Glutamatergic neuron (in vitro differentiated cells): ENCODE results near the gene EIF3A. TPM values are rescaled to one million over a fixed set of nuclear protein-coding genes. Genes with fewer than 3 reads are reported as not detected.
A peak's percentile ranks its signal among the peaks of the same experiment; 100 is the strongest.

Experiments
- DNase-seq: peaks from one replicate; pipeline ENCODE4 v3.0.0; 2022
- H3K27ac Mint-ChIP-seq: one replicate; pipeline ENCODE4 v1.8.0; 2020; ENCODE audit warnings: mild to moderate bottlenecking, mixed read lengths, inconsistent platforms; ENCODE audit not compliant: unreplicated experiment
- H3K27me3 Mint-ChIP-seq: one replicate; pipeline ENCODE4 v1.8.0; 2020; ENCODE audit warnings: mild to moderate bottlenecking, moderate library complexity, mixed read lengths, inconsistent platforms; ENCODE audit not compliant: unreplicated experiment
- H3K36me3 Mint-ChIP-seq: one replicate; pipeline ENCODE4 v1.8.0; 2020; ENCODE audit warnings: mild to moderate bottlenecking, mixed read lengths, inconsistent platforms; ENCODE audit not compliant: unreplicated experiment
- H3K4me1 Mint-ChIP-seq: one replicate; pipeline ENCODE4 v1.8.0; 2020; ENCODE audit warnings: mild to moderate bottlenecking, low read depth, mixed read lengths, inconsistent platforms; ENCODE audit not compliant: unreplicated experiment
- H3K4me3 Mint-ChIP-seq: one replicate; pipeline ENCODE4 v1.8.0; 2020; ENCODE audit warnings: mild to moderate bottlenecking, mixed read lengths, inconsistent platforms; ENCODE audit not compliant: unreplicated experiment
- H3K9me3 Mint-ChIP-seq: one replicate; pipeline ENCODE4 v1.8.0; 2020; ENCODE audit warnings: mild to moderate bottlenecking, moderate library complexity, mixed read lengths, inconsistent platforms; ENCODE audit not compliant: unreplicated experiment
- long read RNA-seq: library from polyadenylated mRNA; unstranded; transcript quantifications from one replicate; pipeline ENCODE4 v2.0.0, GENCODE V29; 2020; ENCODE audit not compliant: unreplicated experiment
- total RNA-seq: library from RNA; stranded (reverse); fragmentation: NEBNext Ultra II Directional; extraction: Animal tissue kit (Norgen Biotek cat#: 25700); gene quantifications from one replicate; pipeline ENCODE4 v1.2.1, GENCODE V29; 2021; ENCODE audit not compliant: unreplicated experiment
- TF ChIP-seq, protein P1 (sequence below): fragments of 200-600 bp; sonication (generic); IDR thresholded peaks from one replicate; pipeline ENCODE4 v1.5.0; 2021; ENCODE audit not compliant: partially characterized antibody, unreplicated experiment

The EIF3A gene
- 110 TPM for total RNA-seq
- long read RNA-seq, full-length matches to known transcripts = 2 of 28 reads
- long read RNA-seq, partial matches to known transcripts = 19 of 28 reads
- long read RNA-seq, other reads (novel, unspliced or antisense) = 7 of 28 reads

DNA sequence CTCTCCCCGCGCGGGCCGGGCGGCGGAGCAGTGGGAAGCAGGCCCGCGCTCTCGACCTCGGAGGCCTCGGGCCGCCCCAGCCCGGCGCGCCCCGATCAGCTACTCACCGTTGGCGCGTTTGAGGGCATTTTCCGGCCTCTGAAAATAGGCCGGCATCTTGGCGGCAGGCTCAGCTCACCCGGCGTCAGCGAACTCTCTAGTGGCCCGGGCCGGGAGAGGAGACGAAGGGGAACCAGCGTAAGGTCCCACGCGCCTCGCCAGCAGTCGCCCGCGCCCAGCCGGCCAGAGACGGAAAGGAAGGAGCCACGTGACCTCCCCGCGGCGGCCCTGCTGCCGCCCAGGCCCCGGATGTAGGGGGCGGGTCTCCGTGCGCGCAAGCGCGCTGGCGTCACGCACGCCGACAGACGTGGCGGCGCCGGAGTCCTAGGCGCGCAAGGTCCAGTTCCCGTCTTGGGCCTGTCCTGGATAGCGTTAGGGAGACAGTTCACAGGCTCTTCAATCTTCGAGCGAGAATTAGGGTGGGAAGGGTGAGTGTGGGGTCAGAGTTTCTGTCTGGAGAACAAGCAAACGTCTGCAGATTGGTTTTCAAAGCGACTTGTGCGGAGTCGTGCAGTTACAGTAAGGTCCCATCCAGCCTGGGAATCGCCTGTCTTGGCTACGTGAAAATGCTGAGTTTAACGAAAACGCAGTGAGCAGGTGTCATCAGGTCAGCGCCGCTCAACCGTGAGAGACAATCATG is at the start of gene EIF3A:
Gene EIF3A (minus strand): TSS at position 297 of the 739 bp plus-strand sequence. CDS start 141 bp downstream, at position 156.
- H3K27me3 Mint-ChIP-seq = peaks cover 12% of the 10 kb centered on the region
- H3K4me1 Mint-ChIP-seq = peaks cover 14% of the 10 kb centered on the region
- no peaks in the 10 kb centered on the region for H3K36me3 Mint-ChIP-seq
- peak within 1 kb of the TSS; percentile 100 for H3K4me3 Mint-ChIP-seq
- peak; percentile 93 for DNase-seq
- peak within 1 kb of the TSS; percentile 97 for H3K27ac Mint-ChIP-seq
- peaks cover 14% of the 10 kb centered on the region for H3K9me3 Mint-ChIP-seq
- TF ChIP-seq, protein P1, sequence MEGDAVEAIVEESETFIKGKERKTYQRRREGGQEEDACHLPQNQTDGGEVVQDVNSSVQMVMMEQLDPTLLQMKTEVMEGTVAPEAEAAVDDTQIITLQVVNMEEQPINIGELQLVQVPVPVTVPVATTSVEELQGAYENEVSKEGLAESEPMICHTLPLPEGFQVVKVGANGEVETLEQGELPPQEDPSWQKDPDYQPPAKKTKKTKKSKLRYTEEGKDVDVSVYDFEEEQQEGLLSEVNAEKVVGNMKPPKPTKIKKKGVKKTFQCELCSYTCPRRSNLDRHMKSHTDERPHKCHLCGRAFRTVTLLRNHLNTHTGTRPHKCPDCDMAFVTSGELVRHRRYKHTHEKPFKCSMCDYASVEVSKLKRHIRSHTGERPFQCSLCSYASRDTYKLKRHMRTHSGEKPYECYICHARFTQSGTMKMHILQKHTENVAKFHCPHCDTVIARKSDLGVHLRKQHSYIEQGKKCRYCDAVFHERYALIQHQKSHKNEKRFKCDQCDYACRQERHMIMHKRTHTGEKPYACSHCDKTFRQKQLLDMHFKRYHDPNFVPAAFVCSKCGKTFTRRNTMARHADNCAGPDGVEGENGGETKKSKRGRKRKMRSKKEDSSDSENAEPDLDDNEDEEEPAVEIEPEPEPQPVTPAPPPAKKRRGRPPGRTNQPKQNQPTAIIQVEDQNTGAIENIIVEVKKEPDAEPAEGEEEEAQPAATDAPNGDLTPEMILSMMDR = no peak

DNA sequence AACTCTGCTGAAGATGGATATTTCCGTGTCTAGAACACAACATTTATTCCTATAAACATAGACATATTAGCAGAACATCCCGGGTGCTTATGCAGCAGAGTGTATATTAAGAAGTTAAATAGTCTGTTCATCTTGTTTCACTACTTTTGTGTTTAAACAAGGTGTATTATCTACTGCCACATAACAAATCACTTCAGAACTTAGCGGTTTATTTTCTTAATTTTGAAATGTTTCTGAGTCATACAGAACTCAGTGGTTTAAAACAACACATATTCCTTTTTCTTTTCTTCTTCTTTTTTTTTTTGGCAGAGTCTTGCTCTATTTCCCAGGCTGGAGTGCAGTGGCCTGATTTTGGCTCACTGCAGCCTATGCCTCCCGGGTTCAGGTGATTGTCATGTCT is 49.1 kb upstream of the EIF3A start:
- no peaks in the 10 kb centered on the region for H3K9me3 Mint-ChIP-seq

DNA sequence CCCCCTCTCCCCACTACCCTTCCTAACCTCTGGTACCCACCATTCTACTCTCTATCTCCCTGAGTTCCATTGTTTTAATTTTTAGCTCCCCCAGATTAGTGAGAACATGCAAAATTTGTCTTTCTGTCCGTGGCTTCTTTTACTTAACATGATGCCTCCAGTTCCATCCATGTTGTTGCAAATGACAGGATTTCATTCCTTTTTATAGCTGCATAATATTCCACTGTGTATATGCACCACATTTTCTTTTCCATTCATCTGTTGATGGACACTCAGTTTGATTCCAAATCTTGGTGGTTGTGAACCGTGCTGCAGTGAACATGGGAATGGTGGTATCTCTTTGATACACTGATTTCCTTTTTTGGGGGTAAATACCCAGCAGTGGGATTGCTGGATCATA is 45.3 kb upstream of the EIF3A start:
- TF ChIP-seq, protein P1 = no peak
- H3K27ac Mint-ChIP-seq = no peak overlapping the region
- no peaks in the 10 kb centered on the region for H3K9me3 Mint-ChIP-seq
- H3K36me3 Mint-ChIP-seq = peaks cover 5% of the 10 kb centered on the region
- H3K27me3 Mint-ChIP-seq = no peaks in the 10 kb centered on the region
- no peak for DNase-seq
- H3K4me1 Mint-ChIP-seq = peaks cover 2% of the 10 kb centered on the region
- H3K4me3 Mint-ChIP-seq = no peak overlapping the region

More for the DNA sequence above, 49.1 kb upstream of the EIF3A start:
- no peak overlapping the region for H3K27ac Mint-ChIP-seq
- H3K4me1 Mint-ChIP-seq = peaks cover 2% of the 10 kb centered on the region
- peaks cover 10% of the 10 kb centered on the region for H3K36me3 Mint-ChIP-seq
- no peaks in the 10 kb centered on the region for H3K27me3 Mint-ChIP-seq
- TF ChIP-seq, protein P1 = no peak
- no peak for DNase-seq
- no peak overlapping the region for H3K4me3 Mint-ChIP-seq

DNA sequence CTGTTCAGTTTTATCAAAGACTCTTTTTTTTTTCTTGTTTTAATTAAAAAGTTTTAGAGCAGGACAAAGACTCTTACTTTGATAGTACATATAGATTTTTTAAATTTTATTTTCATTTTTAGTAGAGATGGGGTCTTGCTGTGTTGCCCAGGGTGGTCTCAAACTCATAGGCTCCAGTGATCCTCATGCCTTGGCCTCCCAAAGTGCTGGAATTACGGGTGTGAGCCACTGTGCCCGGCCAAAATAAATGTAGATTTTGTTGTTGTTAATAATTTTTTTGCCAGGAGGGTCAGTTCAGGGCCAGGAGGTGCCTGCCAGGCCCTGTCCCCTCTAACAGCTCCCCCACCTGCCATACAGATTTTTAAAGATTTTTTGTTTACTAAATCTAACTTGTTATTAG is 40.3 kb upstream of the EIF3A start:
- TF ChIP-seq, protein P1 = no peak
- Mint-ChIP-seq H3K36me3 (peaks cover 2% of the 10 kb centered on the region), H3K4me3 (no peak overlapping the region), H3K27me3 (no peaks in the 10 kb centered on the region), H3K9me3 (no peaks in the 10 kb centered on the region), H3K27ac (no peak overlapping the region), H3K4me1 (no peaks in the 10 kb centered on the region)
- no peak for DNase-seq

DNA sequence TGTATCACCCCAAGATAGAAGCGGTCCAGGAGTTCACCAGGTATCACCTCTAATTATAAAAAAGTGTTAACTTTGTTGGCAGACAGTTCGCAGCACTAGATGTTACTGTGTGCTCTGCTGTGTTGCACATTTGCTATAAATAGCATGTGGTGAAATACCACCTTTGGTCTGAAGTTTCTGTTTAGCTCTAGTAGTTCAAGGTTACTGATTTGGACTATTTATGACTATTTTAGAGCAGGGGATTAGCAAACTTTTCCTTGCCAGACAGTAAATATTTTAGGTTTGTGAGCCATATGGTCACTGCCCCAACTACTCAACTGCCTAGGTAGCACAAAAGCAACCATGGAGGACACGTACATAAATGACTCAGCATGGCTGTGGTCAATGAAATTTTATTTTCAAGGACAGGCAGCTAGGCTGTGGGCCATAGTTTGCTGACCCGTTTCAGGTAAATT is 39.8 kb upstream of the EIF3A start:
- no peak overlapping the region for H3K4me3 Mint-ChIP-seq
- no peak for DNase-seq
- H3K36me3 Mint-ChIP-seq = no peaks in the 10 kb centered on the region
- no peaks in the 10 kb centered on the region for H3K4me1 Mint-ChIP-seq
- H3K27me3 Mint-ChIP-seq = no peaks in the 10 kb centered on the region
- no peak overlapping the region for H3K27ac Mint-ChIP-seq
- TF ChIP-seq, protein P1 = no peak
- H3K9me3 Mint-ChIP-seq = no peaks in the 10 kb centered on the region
